ENCODE measurements around the gene VPS13D.

The VPS13D gene

GRCh38 chr1:12341667-12342066, 111.8 kb downstream of the VPS13D start:
- DNase-seq = peak; percentile 17

DNA sequence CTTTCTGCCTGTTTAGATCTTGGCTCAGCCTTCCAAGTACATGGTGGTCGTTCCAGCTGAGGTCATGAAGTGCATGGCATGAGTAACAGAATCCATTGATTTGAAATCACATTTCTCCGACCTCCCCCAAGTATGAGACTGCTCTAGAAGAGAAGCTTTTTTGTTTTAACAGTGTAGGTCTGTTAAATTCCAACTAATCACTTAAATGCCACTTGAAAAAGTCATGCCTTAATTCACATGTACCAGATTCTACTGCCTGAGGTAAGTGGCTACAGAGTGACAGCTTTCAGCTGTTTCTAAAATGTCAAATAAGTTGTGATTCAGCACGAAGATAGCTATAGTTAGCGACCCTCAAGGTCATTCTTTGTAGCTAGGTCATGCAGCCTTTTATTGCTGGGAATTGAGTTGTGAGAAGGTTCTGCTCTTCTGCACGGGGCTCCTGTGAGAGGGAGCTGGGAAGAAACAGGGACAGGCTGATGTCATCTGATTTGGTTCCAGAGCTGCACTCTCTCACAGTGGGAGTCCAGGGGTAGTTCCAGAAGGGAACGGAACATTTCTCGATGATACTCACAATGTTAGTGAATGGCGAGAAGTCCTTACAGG, 112.7 kb downstream of the VPS13D start:
- no peak for DNase-seq

DNA sequence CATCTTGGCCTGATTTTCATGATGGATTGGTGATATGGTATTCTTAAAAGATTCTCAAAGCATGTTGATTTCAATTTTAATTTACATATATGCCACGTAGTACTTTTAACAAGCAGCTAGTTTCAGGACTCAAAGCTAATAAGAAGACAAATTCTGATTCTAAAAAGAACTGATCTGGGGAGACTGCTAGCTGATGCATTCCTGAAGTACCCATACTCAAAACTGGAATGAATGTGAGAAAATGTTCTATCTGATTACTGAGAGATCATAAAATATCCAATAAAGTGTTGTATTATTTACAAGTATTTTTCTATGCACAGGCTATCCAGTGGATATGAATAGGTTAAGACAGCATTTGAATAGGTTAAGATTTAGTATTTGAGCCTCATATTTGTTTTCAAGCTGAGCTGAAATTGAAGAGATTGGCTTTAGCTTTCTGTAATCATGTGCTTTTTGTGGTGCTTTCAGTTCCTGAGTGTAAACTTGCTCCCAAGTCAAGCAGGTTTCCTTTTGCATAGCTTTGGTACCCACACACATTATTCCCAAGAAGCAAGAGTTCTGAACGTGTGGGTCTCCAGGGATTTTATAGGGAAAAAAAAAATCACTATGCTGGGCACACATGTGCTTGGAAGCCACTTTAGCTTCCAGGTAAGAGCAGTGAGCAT, 114.1 kb downstream of the VPS13D start:
- no peak for DNase-seq

DNA sequence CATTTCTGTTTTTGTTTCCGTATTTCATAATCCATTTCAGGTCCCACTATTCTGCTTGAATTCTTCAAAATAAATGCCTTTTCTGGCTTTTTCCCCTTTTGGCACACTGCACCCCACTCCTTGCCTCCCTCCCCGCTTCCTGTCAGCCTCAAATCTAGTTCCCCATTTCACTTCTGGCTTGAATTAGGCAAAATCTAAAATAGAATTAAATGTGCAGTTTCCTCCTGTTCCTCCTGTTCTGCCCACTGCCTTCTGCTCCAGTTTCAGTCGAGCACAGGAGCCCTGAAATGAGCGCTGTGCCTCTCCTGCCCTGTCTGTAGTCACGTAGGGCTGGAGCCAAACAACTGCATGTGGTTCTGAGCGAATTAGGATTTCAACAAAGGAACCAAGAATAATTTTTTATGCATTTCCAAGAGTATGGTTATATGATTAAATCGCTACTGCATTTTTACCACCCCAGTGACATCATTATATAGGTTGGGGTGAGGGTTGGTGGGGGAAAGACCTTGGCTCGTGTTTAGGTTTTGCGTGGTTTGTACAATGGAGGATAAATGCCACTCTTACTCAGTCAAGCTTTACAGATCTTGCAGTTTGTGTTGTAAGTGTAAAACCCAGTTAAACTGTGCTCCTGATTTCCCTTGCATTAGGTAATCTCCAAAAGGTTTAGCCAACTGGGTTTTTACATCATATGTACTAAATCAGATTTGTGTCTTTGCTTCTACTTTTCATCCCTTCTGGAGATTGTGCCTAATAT, 114.9 kb downstream of the VPS13D start:
- DNase-seq = peak; percentile 8

GRCh38 chr1:12345350-12346217, 115.8 kb downstream of the VPS13D start:
- DNase-seq = peak; percentile 35

- DNase-seq = no peak
Measured at GRCh38 chr1:12346483-12347151, 116.8 kb downstream of the VPS13D start.

DNA sequence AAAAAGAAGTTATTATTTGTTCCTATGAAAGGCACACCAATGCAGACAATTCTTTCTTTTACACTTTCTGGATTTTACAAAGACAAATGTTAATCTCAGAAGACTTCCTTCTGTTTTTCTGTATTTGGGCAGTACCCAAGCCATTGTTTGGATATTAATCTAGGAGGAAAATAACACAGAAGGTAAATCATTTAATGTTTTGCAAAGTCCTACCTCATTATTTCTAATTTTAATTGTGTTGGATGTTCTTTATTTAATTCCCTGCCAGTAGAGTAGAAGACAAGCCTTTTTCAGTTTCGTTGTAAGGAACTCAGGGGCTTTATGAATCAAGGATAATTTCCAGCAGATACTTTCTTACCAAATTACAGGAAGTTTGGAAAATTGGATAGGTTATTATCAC, 118.3 kb downstream of the VPS13D start:
- DNase-seq = no peak

GRCh38 chr1:12353981-12354380, 124.2 kb downstream of the VPS13D start:
- no peak for DNase-seq

DNA sequence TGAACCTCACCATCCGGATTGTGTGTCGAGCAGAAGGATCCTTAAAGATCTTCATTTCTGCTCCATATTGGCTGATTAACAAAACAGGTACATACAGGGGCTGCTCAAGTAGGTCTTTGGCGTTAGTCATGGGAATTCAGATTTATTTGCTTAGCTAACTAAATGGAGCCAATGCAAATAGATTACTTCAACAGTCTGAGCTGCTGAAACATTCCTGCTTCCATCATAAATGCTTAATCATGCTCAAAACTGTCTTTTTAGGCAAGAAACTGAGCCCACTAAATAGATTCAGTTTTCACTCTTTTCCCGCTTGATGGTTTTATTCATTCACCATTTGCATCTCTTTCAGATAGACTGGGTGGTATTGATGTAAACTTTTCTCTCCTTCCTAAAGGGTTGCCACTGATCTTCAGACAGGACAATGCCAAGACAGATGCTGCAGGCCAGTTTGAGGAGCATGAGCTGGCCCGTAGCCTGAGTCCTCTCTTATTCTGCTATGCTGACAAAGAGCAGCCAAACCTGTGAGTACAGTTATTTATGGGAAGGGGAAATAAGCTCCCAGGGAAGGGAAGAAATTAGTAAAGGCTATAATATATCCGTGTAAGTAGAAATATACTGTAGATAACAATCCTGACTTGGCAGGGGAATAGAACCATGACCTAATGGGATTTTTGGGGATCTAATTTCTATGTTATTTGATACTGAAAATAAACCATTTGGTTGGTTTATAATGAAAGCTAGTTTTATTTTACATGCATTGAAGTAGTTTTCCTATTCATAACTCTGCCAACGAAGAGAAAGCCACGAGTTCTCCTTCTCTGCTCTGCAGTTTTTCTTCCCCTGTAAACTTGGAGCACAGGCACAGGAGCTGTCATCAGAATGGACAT, 126.4 kb downstream of the VPS13D start:
- no peak for DNase-seq

DNA sequence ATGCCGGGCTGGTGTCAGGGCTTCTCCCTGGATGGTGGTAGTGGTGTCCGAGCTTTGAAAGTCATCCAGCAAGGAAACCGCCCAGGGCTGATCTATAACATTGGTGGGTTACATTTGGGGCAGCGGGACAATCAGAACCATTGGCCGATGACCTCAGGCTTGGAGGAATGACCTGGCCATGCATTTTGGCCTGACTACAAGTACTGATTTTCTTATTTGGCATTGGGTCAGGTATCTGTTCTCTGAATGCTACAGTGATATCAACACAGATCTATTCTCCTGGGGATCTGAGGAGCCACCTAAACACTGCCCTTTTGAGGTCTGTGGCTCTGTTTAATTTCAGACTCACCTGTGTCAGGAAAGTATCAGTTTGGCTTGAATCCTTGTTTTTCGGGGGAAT, 128.7 kb downstream of the VPS13D start:
- no peak for DNase-seq

- DNase-seq = no peak
Measured at GRCh38 chr1:12359359-12360133, 129.7 kb downstream of the VPS13D start.

DNA sequence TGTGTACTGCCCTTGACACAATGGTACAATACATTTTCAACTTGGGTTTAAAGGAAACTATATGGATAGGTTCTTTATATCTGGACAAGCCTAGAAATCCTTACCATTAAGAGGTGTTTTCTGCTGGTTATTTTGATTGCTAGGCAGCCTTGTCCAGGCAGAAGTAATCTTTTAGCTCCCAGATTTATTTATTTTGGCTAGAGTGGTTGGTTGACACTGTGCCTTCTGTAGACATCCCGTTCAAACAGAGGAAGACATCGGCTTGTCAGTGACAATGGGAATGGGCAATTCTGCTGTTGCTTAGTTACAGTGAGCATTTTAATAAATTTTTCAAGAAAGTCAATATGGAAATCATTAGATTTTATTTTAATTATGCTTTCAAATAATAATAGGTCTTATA, 138.8 kb downstream of the VPS13D start:
- DNase-seq = no peak

- no peak for DNase-seq
Measured at GRCh38 chr1:12369258-12369657, 139.4 kb downstream of the VPS13D start.

DNA sequence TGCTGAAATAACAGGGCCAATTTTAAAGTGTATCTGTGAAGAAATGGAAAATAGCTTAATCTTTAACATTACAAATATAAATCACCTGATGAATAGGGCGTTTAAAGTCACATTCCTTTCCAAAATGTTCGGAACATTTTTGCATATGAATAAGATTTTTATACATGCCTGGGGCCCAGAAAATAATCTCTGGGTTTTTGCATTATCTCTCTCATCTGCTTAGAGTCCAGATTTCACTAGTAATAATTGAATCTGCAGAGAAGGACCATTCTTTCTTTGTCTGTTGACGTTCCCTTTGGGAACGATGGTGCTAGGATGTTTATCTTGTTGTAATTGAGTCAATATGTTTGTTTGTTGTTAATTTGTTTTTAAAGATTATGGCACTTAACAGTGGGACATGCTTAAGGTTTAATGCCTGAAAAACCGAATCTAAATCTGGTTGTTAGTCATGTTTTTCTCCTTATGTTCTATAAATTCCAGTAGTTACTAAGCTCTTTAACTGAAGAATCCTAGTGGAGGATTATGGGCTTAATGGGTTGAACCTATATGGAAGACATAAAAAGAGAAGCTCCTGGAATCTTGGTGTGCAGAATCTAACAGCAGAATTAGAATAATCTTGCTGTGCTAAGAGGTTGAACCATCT, 140.6 kb downstream of the VPS13D start:
- no peak for DNase-seq

DNA sequence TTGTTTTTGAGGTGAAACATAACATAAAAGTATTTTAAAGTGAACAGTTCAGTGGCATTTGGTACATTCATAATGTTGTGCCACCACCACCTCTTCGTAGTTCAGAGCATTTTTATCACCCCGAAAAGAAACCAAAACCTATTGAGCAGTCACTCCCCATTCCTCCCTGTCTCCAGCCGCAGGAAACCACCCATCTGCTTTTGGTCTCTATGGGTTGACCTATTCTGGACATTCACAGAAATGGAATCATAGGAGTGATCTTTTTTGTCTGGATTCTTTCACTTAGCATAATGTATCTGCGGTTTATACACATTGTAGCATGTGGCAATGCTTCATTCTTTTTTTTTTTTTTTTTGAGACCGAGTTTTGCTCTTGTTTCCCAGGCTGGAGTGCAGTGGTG, 141.2 kb downstream of the VPS13D start:
- no peak for DNase-seq

- DNase-seq = no peak
Measured at GRCh38 chr1:12372180-12372579, 142.3 kb downstream of the VPS13D start.

GRCh38 chr1:12372761-12373160, 142.9 kb downstream of the VPS13D start:
- DNase-seq = no peak

- DNase-seq = no peak
Measured at GRCh38 chr1:12375133-12375829, 145.5 kb downstream of the VPS13D start.

DNA sequence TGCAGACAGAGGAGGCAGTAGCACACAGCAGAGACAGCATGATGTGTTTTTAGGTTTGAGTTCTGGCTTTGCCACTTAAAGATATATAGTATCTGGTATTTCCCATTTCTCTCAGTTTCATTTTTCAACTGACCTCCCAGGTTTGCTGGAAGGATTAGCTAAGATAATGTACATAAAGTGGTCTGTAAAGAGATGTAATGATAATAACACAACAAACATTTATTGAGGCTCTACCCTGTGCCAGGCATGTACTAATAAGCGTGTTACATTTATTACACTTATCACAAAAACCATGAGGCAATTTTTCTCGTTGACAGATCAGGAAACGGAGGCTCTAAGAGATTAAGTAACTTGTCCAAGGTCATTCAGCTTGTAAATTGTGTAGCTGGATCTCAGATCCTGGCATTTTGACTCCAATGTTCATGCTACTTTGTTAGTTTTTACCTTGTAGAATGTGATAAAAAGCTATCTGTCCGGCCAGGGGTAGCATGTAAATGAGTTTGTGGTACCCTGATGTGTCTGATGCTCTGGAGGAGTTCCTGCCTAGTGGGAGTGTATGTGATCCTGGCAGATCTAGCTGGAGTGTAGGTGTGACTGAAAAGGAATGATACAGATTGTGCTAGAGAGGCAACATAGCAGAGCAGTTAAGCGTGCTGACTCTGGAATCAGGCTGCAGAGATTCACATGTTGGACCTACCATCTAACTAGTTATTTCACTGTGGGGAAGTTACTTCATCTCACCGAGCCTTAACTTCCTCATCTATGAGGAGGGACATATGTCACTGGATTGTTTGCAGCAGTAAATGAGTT, 146.6 kb downstream of the VPS13D start:
- DNase-seq = no peak

Data from CD4-positive, alpha-beta T cell treated with Interleukin-10 for 1 hour (primary cell).